ENCODE measurements around the gene C1orf122. TPM values are rescaled to one million over a fixed set of nuclear protein-coding genes. Genes with fewer than 3 reads are reported as not detected.

The C1orf122 gene
- total and polyA plus RNA-seq, 12 donors: 37.8 to 53.0 (median 46.8) TPM

GRCh38 chr1:37808369-37809319 is 1.1 kb downstream of the C1orf122 start:
- DNase-seq (peak; percentile 64 to 75), ATAC-seq (peak; percentile 81 to 94 (median 86))
- Histone ChIP-seq H3K4me3 (peak overlapping the region; percentile 79 to 98 (median 87)), H3K4me1 (peaks cover 7 to 49% (median 21%) of the 10 kb centered on the region in 9 donors), H3K36me3 (peaks cover 0 to 56% (median 27%) of the 10 kb centered on the region in 9 donors), H3K27ac (peak overlapping the region; percentile 76 to 99 (median 96)), H3K27me3 (no peaks in the 10 kb centered on the region), H3K9me3 (no peaks in the 10 kb centered on the region)
- 1% methylated on average over 54 of the region's 54 CpGs for WGBS, 2 donors
- intact Hi-C loops (cut with DNase I): loop anchor here in 6 of 10 donors (2.0 to 10.0 kb wide), 5 partner anchors 50 to 121 kb away; partner anchors contain the start of genes CDCA8 (in 4 of the 6) and MTF1 (in 1 of the 6)
- no peak for TF ChIP-seq CTCF (IDR thresholded peaks at IDR 0.05)

GRCh38 chr1:37809942-37810341 is 2.4 kb downstream of the C1orf122 start:
- Histone ChIP-seq H3K27ac (peak overlapping the region in 5 of 10 donors; percentile 22 to 98 (median 92)), H3K27me3 (no peaks in the 10 kb centered on the region), H3K4me3 (no peak overlapping the region), H3K9me3 (no peaks in the 10 kb centered on the region), H3K36me3 (peaks cover 0 to 56% (median 14%) of the 10 kb centered on the region in 9 donors), H3K4me1 (peaks cover 7 to 49% (median 21%) of the 10 kb centered on the region in 9 donors)
- no peak for ATAC-seq
- TF ChIP-seq CTCF (IDR thresholded peaks at IDR 0.05): no peak
- no peak for DNase-seq
- intact Hi-C loops (cut with DNase I): loop anchor here in 9 of 10 donors (2.0 to 10.0 kb wide), 8 partner anchors 47 to 175 kb away; partner anchors contain the start of genes MTF1 (in 5 of the 9) and CDCA8 (in 4 of the 9)
- WGBS, 2 donors: 37 to 39% methylated on average over 2 of the region's 2 CpGs

GRCh38 chr1:37811027-37811655 is 3.6 kb downstream of the C1orf122 start:
- intact Hi-C loops (cut with DNase I): loop anchor here in 5 of 10 donors (5.0 to 10.0 kb wide), 3 partner anchors 46 to 174 kb away; partner anchors contain the start of gene MTF1 (in 4 of the 5)
- Histone ChIP-seq H3K4me1 (peaks cover 7 to 49% (median 21%) of the 10 kb centered on the region in 9 donors), H3K27ac (no peak overlapping the region), H3K9me3 (no peaks in the 10 kb centered on the region), H3K27me3 (no peaks in the 10 kb centered on the region), H3K36me3 (peaks cover 0 to 56% (median 12%) of the 10 kb centered on the region in 9 donors), H3K4me3 (no peak overlapping the region)
- no peak for ATAC-seq
- DNase-seq: peak; percentile 29 to 51
- WGBS, 2 donors: 33 to 38% methylated on average over 7 of the region's 7 CpGs
- peak; percentile 56 to 84 (median 72) for TF ChIP-seq CTCF (IDR thresholded peaks at IDR 0.05)
